ENCODE results near the gene TRA2A. TPM values are rescaled to one million over a fixed set of nuclear protein-coding genes. Genes with fewer than 3 reads are reported as not detected.
A peak's percentile ranks its signal among the peaks of the same experiment; 100 is the strongest.

Gene TRA2A
- total and polyA plus RNA-seq, 9 of the 15 experiments (the other 6 are each of a cell fraction or from before 2014, with no cell fraction given), result 22.7 to 210 (median 73.9) TPM

- TF ChIP-seq, protein P1, sequence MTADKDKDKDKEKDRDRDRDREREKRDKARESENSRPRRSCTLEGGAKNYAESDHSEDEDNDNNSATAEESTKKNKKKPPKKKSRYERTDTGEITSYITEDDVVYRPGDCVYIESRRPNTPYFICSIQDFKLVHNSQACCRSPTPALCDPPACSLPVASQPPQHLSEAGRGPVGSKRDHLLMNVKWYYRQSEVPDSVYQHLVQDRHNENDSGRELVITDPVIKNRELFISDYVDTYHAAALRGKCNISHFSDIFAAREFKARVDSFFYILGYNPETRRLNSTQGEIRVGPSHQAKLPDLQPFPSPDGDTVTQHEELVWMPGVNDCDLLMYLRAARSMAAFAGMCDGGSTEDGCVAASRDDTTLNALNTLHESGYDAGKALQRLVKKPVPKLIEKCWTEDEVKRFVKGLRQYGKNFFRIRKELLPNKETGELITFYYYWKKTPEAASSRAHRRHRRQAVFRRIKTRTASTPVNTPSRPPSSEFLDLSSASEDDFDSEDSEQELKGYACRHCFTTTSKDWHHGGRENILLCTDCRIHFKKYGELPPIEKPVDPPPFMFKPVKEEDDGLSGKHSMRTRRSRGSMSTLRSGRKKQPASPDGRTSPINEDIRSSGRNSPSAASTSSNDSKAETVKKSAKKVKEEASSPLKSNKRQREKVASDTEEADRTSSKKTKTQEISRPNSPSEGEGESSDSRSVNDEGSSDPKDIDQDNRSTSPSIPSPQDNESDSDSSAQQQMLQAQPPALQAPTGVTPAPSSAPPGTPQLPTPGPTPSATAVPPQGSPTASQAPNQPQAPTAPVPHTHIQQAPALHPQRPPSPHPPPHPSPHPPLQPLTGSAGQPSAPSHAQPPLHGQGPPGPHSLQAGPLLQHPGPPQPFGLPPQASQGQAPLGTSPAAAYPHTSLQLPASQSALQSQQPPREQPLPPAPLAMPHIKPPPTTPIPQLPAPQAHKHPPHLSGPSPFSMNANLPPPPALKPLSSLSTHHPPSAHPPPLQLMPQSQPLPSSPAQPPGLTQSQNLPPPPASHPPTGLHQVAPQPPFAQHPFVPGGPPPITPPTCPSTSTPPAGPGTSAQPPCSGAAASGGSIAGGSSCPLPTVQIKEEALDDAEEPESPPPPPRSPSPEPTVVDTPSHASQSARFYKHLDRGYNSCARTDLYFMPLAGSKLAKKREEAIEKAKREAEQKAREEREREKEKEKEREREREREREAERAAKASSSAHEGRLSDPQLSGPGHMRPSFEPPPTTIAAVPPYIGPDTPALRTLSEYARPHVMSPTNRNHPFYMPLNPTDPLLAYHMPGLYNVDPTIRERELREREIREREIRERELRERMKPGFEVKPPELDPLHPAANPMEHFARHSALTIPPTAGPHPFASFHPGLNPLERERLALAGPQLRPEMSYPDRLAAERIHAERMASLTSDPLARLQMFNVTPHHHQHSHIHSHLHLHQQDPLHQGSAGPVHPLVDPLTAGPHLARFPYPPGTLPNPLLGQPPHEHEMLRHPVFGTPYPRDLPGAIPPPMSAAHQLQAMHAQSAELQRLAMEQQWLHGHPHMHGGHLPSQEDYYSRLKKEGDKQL (CRISPR knock-in tag; IDR thresholded peaks at IDR 0.05; ENCODE audit: borderline replicate concordance), result no peak
- peak; percentile 59; the same call in 1 of the 2 replicates for TF ChIP-seq CBX1 (IDR thresholded peaks at IDR 0.05; ENCODE audit: low read depth)
- TF ChIP-seq ZNF407 (IDR thresholded peaks at IDR 0.05; ENCODE audit: low read depth), result no peak
- TF ChIP-seq BRCA1 (IDR thresholded peaks at IDR 0.05), result no peak
- no peak for TF ChIP-seq BRCA1 (CRISPR knock-in tag; IDR thresholded peaks at IDR 0.05)
- peak; percentile 2 for TF ChIP-seq NEUROD1 (IDR thresholded peaks at IDR 0.05; ENCODE audit: borderline replicate concordance, low read depth, low read length, partially characterized antibody)
Measured at GRCh38 chr7:23531794-23532489, at the start of gene TRA2A (continued).

Measured in K562 (cell line).